GM18873 (cell line): ENCODE results near the gene GART.

Experiments used
- ATAC-seq: cut with Tn5 transposase; IDR thresholded peaks from one replicate; pipeline ENCODE4 v1.9.1; 2021; ENCODE audit warnings: mild to moderate bottlenecking, moderate library complexity, moderate number of reproducible peaks; ENCODE audit not compliant: unreplicated experiment, low FRiP score

Gene GART

GRCh38 chr21:33554236-33554981, 12.5 kb upstream of the GART start:
- ATAC-seq, result no peak

- ATAC-seq, result no peak
These were observed 11.2 kb upstream of the GART start for GRCh38 chr21:33552999-33553598.

- ATAC-seq, result no peak
These were observed 10.4 kb upstream of the GART start for GRCh38 chr21:33552093-33552998.

GRCh38 chr21:33551664-33552063, 9.7 kb upstream of the GART start:
- ATAC-seq, result no peak

GRCh38 chr21:33550772-33551660, 9.1 kb upstream of the GART start:
- ATAC-seq, result no peak

GRCh38 chr21:33549848-33550771, 8.2 kb upstream of the GART start:
- no peak for ATAC-seq

- ATAC-seq, result no peak
These were observed 4.2 kb upstream of the GART start for GRCh38 chr21:33546086-33546485.

- no peak for ATAC-seq
These were observed 2.7 kb upstream of the GART start for GRCh38 chr21:33544451-33545195.

- ATAC-seq, result no peak
These were observed 1.7 kb upstream of the GART start for GRCh38 chr21:33543505-33544129.

GRCh38 chr21:33542640-33543504, 955 bp upstream of the GART start, which contains the start of gene SON:
Gene SON (plus strand): TSS chr21:33543038. CDS start chr21:33543093, 55 bp downstream.
- ATAC-seq, result peak; percentile 89

- no peak for ATAC-seq
These were observed 709 bp downstream of the GART start for GRCh38 chr21:33541105-33541711.

- ATAC-seq, result no peak
These were observed 1.2 kb downstream of the GART start for GRCh38 chr21:33540711-33541104.

GRCh38 chr21:33539616-33540015, 2.3 kb downstream of the GART start:
- no peak for ATAC-seq

GRCh38 chr21:33537212-33537611, 4.7 kb downstream of the GART start:
- ATAC-seq, result no peak

GRCh38 chr21:33531007-33531406, 10.9 kb downstream of the GART start:
- ATAC-seq, result no peak

- no peak for ATAC-seq
These were observed 19.0 kb downstream of the GART start for GRCh38 chr21:33522953-33523349.
